ENCODE data around the gene NKAPD1.
"Not testable (repeated sequence)": the region's sequence is repeated elsewhere in the genome, so short reads cannot be mapped to it uniquely, and the experiment has no call there.

Gene NKAPD1, protein sequence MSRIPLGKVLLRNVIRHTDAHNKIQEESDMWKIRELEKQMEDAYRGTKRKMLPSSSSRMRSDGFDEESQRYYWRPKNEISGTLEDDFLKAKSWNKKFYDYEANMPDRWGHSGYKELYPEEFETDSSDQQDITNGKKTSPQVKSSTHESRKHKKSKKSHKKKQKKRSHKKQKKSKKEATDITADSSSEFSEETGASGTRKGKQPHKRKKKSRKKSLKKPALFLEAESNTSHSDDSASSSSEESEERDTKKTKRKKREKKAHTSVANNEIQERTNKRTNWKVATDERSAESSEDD

DNA sequence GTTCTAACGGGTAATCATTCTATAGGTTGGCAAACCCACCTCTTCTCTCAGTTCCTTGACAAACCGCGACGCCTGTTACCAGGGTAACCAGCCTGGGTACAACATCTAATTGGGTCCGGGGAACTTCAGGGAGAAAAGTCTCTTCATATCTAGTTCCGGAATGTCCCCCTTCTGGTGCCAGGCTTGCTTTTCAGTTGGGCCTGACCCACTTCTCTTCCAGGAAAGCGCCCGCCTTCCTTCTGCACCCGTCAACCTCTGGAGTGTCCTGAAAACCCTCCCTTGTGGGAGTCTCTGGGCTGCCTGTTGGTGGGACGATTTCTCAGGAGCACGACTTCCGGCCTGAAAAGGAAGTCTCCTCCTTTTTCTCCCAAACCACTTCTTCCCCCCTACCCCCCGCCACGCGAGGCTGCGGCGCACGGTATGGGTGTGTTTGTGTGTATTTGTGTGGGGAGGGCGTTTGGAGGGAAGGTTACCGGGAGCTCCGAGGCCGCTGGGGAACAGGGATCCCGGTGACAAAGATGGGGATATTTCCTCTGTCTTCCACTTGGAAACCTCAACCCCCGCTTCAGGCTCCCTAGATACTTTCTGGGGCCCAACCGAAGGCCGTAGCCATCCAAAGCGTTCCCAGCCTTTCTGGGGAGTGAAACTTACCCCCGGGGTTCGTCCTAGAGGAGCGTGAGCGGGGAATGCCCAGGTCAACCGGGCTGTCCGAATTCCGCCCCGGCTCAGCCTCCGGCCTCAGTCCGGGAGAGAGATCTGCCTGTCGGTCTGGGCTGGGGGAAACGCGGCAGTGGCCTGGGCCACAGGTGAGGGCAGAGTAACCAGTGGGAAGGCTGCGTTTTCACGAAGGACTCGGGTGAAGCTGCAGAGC lies at the start of gene NKAPD1, which contains the start of gene PIH1D2:
TSS of gene NKAPD1 (plus strand) at position 359 of the 871 bp plus-strand sequence. CDS start 1,276 bp downstream, outside the sequence.
TSS of gene PIH1D2 (minus strand) at position 77 of the 871 bp plus-strand sequence. CDS start 843 bp downstream, outside the sequence.
- peak; percentile 72 for DNase-seq

DNA sequence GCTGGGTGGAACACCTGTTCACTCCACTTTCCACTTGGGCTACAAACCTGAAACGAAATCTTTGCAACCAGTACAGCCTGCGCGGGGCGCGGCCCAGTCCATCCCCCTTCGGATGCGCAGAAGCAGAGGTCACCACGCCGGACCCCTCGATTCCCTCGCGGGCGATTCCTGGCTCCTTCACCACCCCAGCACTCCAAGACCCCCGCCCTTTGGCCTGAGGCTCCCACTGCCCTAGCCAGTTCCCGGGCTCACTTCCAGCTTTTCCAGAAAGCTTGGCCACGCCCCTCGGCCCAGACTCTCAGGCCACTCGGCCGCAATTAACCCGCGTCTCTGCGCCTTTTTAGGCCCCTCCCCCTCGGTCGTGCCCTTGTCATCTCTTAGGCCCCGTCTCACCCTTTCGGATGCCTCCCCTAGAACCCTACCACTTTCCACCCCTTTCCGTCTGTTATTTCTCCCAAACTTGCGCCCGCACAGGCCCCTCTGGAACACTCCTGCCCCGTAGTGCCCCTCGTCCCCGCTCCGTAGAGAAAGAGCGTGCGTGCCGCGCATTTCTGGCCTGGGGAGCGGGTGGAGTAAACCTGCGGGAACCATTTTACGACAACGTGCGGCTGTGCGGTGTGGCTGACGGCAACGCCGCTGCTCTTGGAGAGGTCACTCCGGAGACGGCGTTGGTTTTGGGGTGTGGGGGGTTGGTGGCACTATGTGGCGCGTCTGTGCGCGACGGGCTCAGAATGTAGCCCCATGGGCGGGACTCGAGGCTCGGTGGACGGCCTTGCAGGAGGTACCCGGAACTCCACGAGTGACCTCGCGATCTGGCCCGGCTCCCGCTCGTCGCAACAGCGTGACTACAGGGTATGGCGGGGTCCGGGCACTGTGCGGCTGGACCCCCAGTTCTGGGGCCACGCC lies 49.1 kb upstream of the NKAPD1 start, which contains the start of gene DLAT:
TSS of gene DLAT (plus strand) at position 636 of the 906 bp plus-strand sequence. CDS start at position 701, 65 bp downstream.
- DNase-seq: peak; percentile 67

DNA sequence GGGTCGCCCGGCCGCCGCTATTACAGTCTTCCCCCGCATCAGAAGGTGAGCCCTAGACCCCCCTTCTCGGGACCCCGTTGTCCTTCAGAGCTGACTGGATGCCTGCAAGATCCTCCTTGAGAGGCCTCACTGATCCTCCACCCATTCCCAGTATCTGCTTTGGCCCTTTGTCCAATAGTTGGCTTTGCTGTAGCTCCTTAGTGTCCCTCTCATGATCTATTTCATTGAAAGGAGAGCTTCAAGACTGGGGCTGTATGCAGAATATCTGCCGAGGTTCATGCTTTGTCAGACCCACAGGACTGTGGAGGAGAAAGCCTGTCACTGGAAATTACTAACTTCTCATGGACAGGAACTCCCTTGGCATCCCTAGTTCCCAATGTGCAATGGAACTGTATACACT lies 48.4 kb upstream of the NKAPD1 start:
- no peak for DNase-seq

DNA sequence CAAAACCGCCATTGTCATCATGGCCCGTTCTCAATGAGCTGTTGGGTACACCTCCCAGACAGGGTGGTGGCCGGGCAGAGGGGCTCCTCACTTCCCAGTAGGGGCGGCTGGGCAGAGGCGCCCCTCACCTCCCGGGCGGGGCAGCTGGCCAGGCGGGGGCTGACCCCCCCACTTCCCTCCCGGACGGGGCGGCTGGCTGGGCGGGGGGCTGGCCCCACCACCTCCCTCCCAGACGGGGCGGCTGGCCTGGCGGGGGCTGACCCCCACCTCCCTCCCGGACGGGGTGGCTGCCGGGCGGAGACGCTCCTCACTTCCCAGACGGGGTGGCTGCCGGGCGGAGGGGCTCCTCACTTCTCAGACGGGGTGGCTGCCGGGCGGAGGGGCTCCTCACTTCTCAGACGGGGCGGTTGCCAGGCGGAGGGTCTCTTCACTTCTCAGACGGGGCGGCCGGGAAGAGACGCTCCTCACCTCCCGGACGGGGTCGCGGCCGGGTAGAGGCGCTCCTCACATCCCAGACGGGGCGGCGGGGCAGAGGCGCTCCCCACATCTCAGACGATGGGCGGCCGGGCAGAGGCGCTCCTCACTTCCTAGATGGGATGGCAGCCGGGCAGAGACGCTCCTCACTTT lies 47.2 kb upstream of the NKAPD1 start:
- not testable (repeated sequence) for DNase-seq

DNA sequence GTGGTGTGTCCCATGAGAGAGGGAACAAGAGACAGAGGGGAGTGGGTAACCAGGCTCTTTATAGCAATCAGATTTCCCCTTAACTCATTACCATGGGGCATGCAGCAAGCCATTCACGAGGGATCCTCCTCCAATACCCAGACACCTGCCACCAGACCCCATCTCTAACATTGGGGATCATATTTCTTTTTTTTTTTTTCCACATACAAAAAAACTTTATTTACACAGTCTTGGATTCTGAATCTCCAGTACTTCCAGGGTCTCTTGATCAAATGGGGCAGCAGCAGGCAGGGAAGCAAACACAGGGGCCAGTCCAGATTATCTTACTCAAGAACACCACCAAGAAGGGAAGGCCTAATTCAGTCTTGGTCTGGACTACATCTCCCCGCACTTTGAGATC lies 44.6 kb upstream of the NKAPD1 start:
- DNase-seq: no peak

DNA sequence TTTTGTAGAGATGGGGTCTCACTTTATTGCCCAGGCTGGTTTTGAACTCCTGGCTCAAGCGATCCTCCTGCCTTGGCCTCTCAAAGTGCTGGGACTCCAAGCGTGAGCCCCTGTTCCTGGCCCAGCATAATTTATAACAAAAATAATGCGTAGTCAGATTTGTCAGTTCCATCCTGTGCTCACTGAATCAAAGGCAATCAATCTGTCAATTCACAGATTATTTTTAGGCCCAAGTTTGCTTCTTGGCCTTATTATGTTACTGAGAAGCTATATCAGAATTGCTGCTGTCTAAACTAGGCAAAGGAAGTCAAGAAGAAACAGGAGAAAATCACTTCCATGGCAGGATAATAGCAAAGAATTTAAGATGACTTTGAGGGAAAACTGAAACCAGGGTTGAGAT lies 40.2 kb upstream of the NKAPD1 start:
- no peak for DNase-seq

DNA sequence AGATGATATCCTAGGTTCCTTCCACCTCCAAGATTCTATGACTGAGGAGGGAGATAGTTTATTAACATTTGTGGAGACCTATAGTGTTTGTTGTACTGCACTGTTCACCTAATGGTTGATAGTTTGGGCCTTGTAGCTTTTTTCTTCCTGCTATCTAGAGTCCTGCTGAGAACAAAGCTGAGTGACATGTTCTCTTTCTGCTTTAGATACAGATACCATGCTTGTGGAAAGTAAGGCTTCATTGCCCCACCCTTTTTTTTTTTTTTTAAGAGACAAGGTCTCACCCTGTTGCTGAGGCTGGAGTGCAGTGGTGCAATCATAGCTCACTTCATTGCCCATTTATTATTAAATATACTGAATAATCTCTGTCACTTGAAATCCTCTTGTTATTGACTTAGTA lies 36.6 kb upstream of the NKAPD1 start:
- DNase-seq: no peak

DNA sequence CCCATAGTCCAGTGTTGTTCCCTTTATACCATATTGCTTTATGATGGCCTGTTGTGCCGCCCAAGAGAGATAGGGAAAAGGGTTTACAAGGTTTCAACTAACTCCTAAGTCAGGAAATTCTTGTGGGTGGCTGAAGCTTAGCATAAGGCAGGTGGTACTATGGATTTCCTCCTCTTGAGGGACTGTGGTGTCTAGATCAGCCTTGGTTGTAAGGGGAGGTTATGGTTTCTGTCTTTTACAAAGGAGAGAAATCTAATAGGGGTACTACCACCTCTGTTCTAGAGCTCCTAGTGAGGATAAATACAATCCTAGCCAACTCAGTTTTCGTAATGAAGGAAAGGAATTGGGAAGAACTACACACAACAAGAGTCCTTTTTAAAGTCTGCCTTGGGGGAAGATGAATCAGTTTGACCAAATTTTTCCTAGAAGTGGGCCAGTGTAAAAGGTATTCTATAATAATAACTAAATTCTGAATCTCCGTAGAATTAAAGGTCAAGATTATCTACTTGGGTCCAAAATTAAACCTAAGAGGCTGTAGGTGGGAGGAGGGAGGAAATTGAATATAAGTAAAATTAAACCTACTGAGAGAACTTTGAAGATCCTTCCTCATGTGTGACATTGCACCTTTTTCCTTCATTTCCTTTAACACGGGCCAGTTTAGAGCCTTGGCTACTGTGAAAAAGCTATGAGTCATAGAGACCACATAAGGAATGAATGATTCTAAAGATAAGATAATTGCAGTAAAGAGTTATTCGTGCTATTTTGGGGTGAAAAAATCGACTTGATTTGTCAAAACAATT lies 31.7 kb upstream of the NKAPD1 start:
- DNase-seq: no peak

DNA sequence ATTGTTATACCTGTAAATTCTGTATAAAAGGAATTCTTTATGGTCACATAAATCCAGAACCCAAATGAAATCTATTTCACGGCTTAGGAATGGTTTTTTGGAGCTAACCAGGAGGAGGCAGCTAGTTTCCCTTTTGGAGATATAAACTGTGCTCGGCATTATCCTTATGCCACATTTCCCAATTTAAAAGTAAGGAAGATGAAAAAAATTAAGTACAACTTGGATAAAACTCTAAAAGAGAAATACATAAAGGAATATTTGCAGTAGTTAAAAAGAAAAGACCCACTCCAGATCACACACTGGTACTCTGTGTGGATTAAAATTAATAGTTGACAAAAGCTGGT lies 31.2 kb upstream of the NKAPD1 start:
- DNase-seq: no peak

DNA sequence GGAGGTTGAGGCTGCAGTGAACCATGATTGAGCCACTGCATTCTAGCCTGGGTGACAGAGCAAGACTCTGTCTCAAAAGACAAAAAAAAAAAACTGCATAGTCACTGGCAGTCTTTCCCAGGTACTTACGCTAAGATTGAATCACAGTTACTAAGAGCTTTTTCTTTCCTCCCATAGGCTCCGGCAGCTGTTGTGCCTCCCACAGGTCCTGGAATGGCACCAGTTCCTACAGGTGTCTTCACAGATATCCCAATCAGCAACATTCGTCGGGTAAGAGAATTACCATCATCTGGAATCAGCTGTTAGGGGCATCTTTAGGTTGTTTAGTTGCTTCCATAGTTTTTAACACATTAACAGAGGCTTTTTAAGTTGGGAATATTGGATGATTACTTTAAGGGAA lies 29.1 kb upstream of the NKAPD1 start:
- DNase-seq: no peak

DNA sequence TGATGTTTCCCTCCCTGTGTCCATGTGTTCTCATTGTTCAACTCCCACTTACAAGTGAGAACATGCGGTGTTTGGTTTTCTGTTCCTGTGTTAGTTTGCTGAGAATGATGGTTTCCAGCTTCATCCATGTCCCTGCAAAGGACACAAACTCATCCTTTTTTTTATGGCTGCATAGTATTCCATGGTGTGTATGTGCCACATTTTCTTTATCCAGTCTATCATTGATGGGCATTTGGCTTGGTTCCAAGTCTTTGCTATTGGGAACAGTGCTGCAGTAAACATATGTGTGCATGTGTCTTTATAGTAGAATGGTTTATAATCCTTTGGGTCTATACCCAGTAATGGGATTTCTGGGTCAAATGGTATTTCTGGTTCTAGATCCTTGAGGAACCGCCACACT lies 27.5 kb upstream of the NKAPD1 start:
- DNase-seq: not testable (repeated sequence)

DNA sequence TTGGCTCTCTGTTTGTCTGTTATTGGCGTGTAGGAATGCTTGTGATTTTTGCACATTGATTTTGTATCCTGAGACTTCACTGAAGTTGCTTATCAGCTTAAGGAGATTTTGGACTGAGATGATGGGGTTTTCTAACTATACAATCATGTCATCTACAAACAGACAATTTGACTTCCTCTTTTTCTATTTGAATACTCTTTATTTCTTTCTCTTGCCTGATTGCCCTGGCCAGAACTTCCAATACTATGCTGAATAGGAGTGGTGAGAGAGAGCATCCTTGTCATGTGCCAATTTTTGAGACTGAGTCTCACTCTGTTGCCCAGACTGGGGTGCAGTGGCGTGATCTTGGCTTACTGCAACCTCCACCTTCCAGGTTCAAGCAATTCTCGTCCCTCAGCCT lies 25.8 kb upstream of the NKAPD1 start:
- not testable (repeated sequence) for DNase-seq

DNA sequence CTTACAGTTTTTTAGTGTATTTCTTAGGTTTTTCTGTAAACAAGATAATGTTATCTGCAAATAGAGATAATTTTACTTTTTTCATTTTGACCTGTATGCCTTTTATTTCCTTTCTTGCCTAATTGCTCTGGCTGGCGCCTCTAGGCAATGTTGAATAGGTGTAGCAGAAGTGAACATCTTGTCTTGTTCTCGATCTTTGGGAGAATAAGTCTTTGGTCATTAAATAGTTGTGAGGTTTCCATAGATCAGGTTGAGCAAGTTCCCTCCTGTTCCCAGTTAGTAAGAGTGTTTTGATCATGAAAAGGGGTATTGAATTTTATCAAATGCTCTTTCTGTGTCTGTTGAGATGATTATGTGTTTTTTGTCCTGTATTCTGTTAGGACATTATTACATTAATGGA lies 24.3 kb upstream of the NKAPD1 start:
- no peak for DNase-seq

DNA sequence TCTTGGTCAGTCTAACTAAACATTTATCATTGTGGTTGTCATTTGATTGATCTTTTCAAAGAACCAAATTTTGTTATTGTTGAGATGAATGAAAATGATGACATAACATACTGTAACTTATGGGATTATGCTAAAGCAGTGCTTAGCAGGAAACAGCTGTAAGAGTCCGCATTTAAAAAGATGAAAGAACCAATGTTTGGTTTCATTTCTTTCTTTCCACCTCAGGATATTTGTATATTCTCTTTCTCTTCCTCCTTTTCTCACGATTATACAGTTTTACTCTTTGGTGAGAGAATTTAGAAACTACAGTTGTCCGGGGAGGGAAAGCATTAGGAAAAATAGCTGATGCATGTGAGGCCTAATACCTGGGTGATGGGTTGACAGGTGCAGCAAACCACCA lies 23.4 kb upstream of the NKAPD1 start:
- no peak for DNase-seq

DNA sequence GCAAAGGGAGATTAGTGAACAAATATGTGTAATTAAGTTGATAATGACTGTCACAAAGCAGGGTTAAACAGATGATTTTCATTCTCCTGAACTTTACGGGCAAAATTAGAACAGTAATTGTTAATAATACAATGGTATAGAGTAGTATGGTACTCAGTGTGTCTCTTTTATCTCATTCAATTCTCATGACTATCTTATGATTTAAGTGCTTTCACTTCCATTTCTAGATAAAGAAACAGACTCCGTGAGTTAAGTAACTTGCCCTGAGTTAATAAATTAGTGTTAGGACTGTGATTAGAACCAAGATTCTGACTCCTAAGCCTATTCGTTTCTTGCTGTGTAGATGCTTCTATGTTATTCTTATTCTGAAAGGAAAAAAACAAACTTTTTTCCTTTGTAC lies 22.3 kb upstream of the NKAPD1 start:
- no peak for DNase-seq

DNA sequence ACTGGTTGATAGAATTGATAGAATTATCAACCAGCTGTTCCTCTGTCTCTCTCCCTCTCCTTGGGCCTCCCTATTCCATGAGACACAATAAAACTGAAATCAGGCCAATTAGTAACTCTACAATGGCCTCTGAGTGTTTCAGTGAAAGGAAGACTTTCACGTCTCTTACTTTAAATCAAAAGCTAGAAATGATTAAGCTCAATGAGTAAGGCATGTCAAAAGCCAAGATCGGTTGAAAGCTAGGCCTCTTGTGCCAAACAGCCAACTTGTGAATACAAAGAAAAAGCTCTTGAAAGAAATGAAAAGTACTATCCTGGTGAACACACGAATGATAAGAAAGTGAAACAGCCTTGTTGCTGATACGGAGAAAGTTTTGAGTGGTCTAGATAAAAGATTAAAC lies 16.9 kb upstream of the NKAPD1 start:
- DNase-seq: no peak

DNA sequence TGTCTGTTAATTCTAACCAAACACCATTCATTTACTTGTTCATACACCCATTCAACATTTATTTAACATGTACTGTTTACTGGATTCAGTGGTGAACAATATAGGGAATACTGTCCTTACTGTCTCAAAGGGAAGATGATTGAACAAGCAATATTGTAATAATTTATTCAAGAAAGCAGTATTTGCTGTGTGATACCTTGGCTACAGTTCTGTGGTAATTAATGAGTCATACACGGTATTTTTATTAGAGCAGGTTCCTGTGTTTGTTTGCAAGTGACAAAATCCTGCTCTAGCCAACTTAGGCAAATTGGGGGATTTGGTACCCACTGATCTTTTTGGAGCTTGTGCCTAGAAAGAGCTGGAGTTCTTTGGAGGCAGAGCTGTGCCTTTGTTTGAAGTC lies 16.0 kb upstream of the NKAPD1 start:
- no peak for DNase-seq

DNA sequence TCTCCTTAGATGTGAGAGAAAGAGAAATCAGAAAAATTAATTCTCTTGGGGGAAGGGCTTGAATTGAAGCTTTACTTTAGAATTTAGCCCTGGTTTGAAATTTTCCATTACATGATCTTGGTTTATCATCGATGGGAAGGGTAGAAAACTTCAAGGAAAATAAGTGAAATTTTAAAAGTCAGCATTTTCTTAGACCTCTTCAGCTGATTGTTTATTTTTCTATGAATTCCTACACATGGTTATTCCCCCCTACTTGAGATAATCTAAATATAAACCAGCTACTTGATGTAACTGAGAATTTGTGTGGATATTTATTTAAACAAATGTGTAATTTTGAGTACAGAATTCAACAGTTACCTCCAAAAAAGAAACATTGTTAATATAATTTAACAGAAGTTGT lies 11.2 kb upstream of the NKAPD1 start:
- no peak for DNase-seq

DNA sequence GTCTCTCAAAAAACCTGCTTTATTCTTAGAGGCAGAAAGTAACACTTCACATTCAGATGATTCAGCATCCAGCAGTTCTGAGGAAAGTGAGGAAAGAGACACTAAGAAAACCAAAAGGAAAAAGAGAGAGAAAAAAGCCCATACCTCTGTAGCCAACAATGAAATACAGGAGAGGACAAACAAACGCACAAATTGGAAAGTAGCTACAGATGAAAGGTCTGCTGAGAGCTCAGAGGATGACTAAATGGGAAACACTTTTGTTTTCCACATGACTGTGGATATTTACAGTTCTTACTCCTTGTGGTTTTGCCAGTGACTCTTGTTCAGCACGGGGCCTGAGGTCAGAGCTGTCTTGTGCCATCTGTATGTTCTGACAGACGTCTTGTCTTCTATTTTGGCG lies 8.6 kb downstream of the NKAPD1 start:
- no peak for DNase-seq

DNA sequence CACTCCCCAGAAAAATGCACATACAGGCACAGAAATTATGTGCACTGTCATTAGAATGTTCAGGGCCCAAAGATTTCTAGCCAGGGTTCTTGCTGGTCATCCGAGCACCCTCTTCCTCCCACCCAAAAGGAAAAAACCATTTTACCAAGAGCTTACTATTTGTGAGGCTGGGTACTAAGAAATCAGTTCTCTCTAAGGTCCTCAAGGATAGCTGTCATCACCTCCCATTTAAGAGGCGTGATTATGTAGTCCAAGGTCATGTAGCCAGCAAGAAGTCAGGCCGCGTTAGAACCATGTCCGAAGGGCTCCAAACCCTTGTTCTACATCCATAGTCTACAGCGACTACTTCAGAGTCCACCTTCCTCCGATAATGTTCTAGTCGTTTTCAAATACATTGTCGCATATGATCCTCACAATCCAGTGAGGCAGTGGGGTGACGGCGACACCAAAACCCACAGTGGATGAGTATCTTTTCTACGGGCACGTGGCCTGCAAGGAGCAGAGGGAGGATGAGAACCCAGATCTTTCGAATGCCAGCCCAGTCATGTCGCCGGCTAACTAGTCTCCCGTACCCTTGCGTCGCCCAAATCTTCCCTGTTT lies 11.8 kb downstream of the NKAPD1 start:
- DNase-seq: no peak

All from activated CD4-positive, alpha-beta T cell treated with anti-CD3 and anti-CD28 coated beads for 1 hour (primary cell).